Stimulated activated CD8-positive, alpha-beta memory T cell treated with anti-CD3 and anti-CD28 coated beads, Interleukin-12 subunit alpha, Interleukin-12 subunit beta, amount 100 ng/mL, for 24 hours (primary cell): ENCODE measurements around the gene MACROD2.
"Not testable (repeated sequence)": the region's sequence is repeated elsewhere in the genome, so short reads cannot be mapped to it uniquely, and the experiment has no call there.

Source experiments
- DNase-seq: peaks from one replicate; pipeline ENCODE4 v3.0.0-alpha.2; 2020; ENCODE audit errors: extremely low read depth

The MACROD2 gene

DNA sequence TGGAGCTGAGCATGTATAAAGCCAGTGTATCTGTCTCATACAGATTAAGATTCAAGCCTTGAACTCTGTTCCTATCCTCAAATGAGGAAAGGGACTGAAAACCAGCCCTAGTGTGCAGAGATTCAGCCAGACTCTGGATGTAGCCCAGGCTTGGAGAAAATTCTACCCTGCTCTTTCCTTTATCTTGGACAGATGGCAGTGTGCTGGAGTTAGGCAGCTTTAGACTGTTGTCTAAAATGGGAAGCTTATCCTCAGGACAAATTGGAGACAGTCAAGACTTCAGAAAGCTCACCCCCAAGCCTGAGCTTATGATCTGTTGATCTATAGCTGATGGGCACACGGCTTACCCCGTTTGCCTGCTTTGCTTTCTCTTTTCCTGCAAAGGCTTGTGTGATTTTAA is 1520.4 kb downstream of the MACROD2 start:
- no peak for DNase-seq

DNA sequence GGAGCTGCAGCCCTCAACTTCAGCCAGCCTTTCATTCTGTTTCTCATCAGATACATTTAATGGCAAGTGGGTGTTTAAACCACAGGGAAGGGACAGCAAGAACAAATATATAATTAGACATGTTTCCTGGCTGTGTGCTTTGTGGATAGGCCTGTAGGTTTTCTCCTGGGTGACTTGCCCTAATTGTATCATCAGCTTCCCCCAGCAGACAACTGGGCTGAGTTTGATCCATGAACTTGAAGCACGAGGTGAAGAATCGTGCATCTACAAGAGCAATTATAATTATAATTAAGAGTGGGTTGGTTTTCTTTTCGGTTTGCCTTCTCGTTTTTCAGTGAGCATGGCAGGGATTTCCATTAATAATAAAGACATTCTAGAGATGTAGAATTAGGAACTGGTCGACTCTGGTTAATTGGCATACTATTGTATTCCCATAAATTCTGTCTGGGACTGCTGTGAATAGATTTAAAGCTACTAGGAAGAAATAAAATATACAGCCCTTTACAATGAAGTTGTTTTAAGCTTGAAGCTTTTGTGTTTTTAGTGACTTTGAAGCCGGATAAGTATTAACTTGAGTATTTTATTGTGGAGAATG is 1525.7 kb downstream of the MACROD2 start:
- DNase-seq, result no peak

GRCh38 chr20:15523400-15523799 is 1528.1 kb downstream of the MACROD2 start:
- no peak for DNase-seq

GRCh38 chr20:15528391-15529111 is 1533.2 kb downstream of the MACROD2 start:
- DNase-seq, result no peak

- DNase-seq, result no peak
These were observed 1540.5 kb downstream of the MACROD2 start for GRCh38 chr20:15535863-15536262.

- not testable (repeated sequence) for DNase-seq
These were observed 1541.9 kb downstream of the MACROD2 start for GRCh38 chr20:15537200-15537599.

GRCh38 chr20:15542655-15543054 is 1547.3 kb downstream of the MACROD2 start:
- DNase-seq, result no peak

DNA sequence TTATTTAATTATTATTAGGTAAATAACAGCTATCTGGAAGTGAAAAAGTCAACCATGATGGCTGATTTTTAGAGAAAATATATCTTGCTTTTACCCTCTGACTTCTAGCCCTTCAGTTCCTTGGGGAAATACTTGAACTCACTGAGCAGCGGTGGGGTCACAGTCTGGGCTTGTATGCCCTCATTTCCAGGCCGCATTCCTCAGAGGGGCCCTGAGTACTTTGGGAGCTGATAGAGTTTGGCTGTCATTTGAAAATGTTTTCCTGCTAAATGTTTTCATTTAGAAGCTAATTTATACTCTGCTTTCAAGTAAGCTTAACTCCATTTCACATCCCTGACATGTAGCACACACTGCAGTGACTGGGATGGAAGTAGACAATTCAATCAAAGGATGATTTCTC is 1549.4 kb downstream of the MACROD2 start:
- DNase-seq, result no peak

GRCh38 chr20:15546525-15547023 is 1551.3 kb downstream of the MACROD2 start:
- DNase-seq, result no peak

- no peak for DNase-seq
These were observed 1551.8 kb downstream of the MACROD2 start for GRCh38 chr20:15547119-15547518.

DNA sequence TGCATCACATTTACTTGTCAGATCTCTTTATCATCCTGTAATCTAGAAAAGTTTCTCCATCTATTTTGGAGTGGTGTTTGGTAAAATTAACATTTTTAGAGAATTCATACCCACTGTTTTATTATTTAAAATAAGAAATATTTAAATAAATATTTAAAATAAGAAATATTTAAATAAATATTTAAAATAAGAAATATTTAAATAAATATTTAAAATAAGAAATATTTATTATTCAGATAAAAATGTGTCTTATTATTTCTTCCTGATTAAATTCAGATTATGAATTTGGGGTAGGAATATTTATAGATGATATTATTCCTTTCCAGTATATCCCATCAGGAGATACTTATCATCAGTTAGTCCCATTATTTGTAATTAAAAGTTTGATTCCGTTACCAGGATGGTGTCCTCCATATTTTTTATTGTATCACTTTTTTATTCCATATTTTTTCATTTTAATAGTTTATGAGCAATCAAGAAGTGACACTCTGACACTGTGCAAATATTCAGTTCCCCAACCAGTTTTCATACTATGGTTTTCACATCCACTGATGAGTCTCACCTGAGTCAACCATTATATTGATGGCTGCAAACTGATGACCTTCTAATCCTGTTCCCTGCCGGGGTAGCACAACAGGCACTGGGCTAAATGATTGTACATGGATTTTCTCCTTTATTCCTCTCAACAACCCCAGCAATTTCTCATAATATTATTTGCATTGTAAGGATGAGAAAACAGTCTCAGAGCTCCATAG is 1555.0 kb downstream of the MACROD2 start:
- no peak for DNase-seq

DNA sequence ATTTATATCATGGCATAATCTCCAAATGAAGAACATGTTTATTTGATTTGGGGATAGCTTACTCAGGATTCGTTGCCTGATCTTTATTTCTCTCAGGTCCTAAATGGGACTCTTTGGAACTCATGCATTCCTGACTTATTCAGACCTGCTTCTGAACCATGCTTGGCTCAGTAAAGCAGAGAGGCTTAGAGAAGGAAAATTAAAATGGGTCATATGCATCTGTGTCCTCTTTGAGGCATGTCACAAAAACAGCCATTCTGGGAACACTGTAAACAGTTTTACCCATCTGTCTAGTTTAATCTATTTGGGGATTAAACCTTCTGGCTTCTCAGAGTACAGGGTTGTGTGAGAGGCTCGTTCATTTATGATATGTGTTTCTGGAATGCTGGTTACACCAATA is 1560.6 kb downstream of the MACROD2 start:
- DNase-seq, result no peak

GRCh38 chr20:15556869-15557268 is 1561.6 kb downstream of the MACROD2 start:
- DNase-seq, result no peak

DNA sequence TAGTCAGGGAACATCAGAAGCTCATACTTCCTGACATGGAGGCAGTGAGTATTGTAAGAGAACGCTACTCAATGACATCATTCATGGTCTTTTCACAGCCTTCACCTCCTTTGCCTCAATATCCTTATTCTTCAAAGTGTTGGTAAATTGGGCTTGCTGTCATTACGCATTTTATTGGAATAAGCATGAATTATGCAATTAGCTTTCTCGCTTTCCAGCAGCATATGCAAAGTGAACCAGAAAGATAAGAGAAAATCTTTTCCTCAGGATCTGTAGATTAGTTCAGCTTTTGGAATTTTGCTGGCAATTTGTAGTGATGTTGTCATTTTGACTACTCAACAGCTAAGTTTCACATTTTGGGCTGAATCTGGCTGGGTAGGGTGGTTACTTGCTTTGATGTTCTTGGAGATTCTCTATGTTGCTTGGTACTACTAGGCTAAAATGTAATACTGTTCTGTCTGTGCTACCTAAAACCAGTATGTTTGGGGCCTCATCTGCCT is 1565.8 kb downstream of the MACROD2 start:
- DNase-seq, result no peak

- DNase-seq, result no peak
These were observed 1566.5 kb downstream of the MACROD2 start for GRCh38 chr20:15561707-15562404.

DNA sequence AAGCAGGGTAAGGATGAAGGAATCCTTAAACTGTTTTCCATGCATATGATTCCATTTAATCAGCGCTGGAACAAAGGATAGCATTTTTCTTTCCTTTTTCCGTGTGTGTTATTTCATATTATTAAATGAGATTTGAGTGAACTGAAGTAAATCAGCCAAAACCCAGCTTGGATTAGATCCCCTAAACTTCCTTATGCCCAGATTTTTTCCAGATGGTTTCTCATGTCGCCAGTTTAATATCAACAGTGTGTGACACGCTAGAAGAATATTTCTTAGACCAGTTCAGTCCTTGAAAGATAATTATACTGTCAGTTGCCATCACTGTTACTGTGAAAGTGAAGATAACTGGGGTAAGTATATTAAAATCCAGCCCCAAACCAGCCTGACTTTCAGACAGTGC is 1568.5 kb downstream of the MACROD2 start:
- DNase-seq, result no peak

GRCh38 chr20:15564981-15565380 is 1569.7 kb downstream of the MACROD2 start:
- no peak for DNase-seq

DNA sequence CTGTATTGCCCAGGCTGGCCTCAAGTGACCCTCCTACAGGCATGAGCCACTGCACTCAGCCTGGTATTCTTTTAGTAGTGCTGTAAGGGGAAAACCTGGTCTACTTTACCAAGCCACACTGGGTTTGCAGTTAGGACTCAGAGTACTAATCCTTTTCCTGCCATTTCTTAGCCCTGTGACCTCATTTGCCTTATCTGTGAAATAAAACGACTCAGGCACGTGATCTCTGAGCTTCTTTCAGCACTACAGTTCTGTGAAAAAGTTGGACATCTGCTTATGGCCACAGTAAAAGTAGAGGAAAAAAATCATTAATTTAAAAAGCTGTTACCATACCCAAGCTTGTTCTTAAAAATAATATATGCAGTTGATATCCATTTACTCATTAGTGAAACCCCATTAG is 1570.5 kb downstream of the MACROD2 start:
- no peak for DNase-seq

DNA sequence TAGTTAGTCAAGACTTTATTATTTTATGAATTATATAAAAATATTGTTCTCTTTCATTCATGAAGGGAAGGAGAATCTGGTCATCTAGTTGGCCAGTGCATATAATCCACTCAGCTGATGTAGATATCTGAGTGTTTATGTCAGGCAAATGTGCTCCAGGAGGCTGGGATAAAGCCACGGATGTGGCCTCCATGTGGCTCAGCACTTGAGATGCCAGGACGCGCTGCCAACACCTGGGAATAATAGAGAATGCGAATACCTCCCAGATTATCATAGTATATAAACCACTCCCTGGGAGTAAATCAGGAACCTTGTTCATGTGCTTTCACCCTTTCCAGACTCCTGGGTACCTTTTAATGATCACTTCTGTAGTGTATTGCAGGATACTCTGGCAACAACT is 1571.9 kb downstream of the MACROD2 start:
- no peak for DNase-seq

GRCh38 chr20:15570156-15570555 is 1574.8 kb downstream of the MACROD2 start:
- no peak for DNase-seq

- no peak for DNase-seq
These were observed 1575.7 kb downstream of the MACROD2 start for GRCh38 chr20:15571056-15571455.

DNA sequence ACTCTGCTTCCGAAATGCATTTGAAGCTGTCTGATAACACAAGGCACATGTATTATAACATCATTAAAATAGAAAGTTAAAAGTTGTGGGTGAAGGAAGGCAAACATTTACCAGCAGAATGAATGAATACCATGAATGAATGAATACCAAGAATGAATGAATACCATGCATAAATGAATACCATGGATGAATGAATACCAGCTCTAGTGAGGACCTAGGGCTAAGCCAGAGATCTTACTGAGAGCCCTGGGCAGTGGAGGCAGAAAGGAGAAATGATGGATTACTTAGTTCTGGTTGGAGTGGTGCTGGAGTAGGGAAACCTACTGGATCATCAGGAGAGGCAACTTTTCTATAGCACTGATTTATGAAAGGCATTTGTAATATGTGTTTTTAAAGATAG is 1579.9 kb downstream of the MACROD2 start:
- no peak for DNase-seq
